Astrocyte (in vitro differentiated cells and primary cell): ENCODE measurements around the gene GLP2R. TPM values are rescaled to one million over a fixed set of nuclear protein-coding genes. Genes with fewer than 3 reads are reported as not detected.

ENCODE experiments used
- DNase-seq: peaks from one replicate; pipeline ENCODE4 v3.0.0-alpha.2; 2010; ENCODE audit warnings: low read depth
- FAIRE-seq: peaks from 2 replicates; lab custom pipeline; 2011; peaks lifted over from hg19 to GRCh38; lab: Jason Lieb, UNC
- H2AFZ ChIP-seq: 2 replicates; pipeline ENCODE4 v1.6.0; 2012; ENCODE audit warnings: low read depth, low read length, inconsistent platforms
- H3K27ac ChIP-seq: 2 replicates; pipeline ENCODE4 v1.5.1; 2011; ENCODE audit warnings: low read depth, low read length, inconsistent platforms
- H3K27me3 ChIP-seq: 2 replicates; pipeline ENCODE4 v1.6.0; 2011; ENCODE audit warnings: low read length, inconsistent platforms; ENCODE audit not compliant: insufficient read depth
- H3K36me3 ChIP-seq: 2 replicates; pipeline ENCODE4 v1.5.1; 2011; ENCODE audit warnings: low read length, inconsistent platforms; ENCODE audit not compliant: insufficient read depth
- H3K4me1 ChIP-seq: 2 replicates; pipeline ENCODE4 v1.5.1; 2011; ENCODE audit warnings: low read length, inconsistent platforms; ENCODE audit not compliant: insufficient read depth
- H3K4me2 ChIP-seq: 2 replicates; pipeline ENCODE4 v1.6.0; 2012; ENCODE audit warnings: low read length, inconsistent platforms
- H3K4me3 ChIP-seq: 2 replicates; pipeline ENCODE4 v1.5.1; 2011; ENCODE audit warnings: low read depth, mild to moderate bottlenecking, low read length, inconsistent platforms; ENCODE audit not compliant: insufficient read depth
- H3K79me2 ChIP-seq: 2 replicates; pipeline ENCODE4 v1.6.0; 2012; ENCODE audit warnings: mild to moderate bottlenecking, low read length, inconsistent platforms; ENCODE audit not compliant: insufficient read depth
- H3K9ac ChIP-seq: 2 replicates; pipeline ENCODE4 v1.6.0; 2012; ENCODE audit warnings: mild to moderate bottlenecking, low read length, inconsistent platforms
- H3K9me3 ChIP-seq: 2 replicates; pipeline ENCODE4 v1.5.1; 2012; ENCODE audit warnings: low read depth, mild to moderate bottlenecking, low read length, inconsistent platforms; ENCODE audit not compliant: insufficient read depth
- H4K20me1 ChIP-seq: 2 replicates; pipeline ENCODE4 v1.6.0; 2012; ENCODE audit warnings: low read length, inconsistent platforms; ENCODE audit not compliant: insufficient read depth
- H3K27ac Mint-ChIP-seq: one replicate; pipeline ENCODE4 v1.8.0; 2021; ENCODE audit warnings: mild to moderate bottlenecking, mixed read lengths; ENCODE audit not compliant: unreplicated experiment
- H3K27me3 Mint-ChIP-seq: one replicate; pipeline ENCODE4 v1.8.0; 2021; ENCODE audit warnings: low read depth, mixed read lengths; ENCODE audit not compliant: unreplicated experiment
- H3K36me3 Mint-ChIP-seq: one replicate; pipeline ENCODE4 v1.8.0; 2021; ENCODE audit warnings: low read depth, mixed read lengths; ENCODE audit not compliant: unreplicated experiment
- H3K4me1 Mint-ChIP-seq: one replicate; pipeline ENCODE4 v1.8.0; 2021; ENCODE audit warnings: low read depth, mixed read lengths; ENCODE audit not compliant: unreplicated experiment
- H3K4me3 Mint-ChIP-seq: one replicate; pipeline ENCODE4 v1.8.0; 2021; ENCODE audit warnings: mild to moderate bottlenecking, moderate library complexity, mixed read lengths; ENCODE audit not compliant: unreplicated experiment
- H3K9me3 Mint-ChIP-seq: one replicate; pipeline ENCODE4 v1.8.0; 2021; ENCODE audit warnings: mild to moderate bottlenecking, mixed read lengths; ENCODE audit not compliant: unreplicated experiment
- EZH2 ChIP-seq: IDR thresholded peaks from 2 replicates; pipeline ENCODE4 v1.6.1; 2012; ENCODE audit warnings: mild to moderate bottlenecking, low read length, inconsistent platforms; ENCODE audit not compliant: insufficient read depth
- total RNA-seq: library from RNA; stranded (reverse); gene quantifications from 2 replicates; pipeline ENCODE4 v1.2.1, GENCODE V29; 2021
- TF ChIP-seq, protein P1 (sequence below): IDR thresholded peaks from 2 replicates; pipeline ENCODE4 v1.5.1; 2011; ENCODE audit warnings: low read depth, mild to moderate bottlenecking, inconsistent platforms, low read length, moderate library complexity; ENCODE audit not compliant: insufficient read depth

Gene GLP2R
- total RNA-seq, 1 donor from 2014 or later: 0.41 TPM

GRCh38 chr17:9886141-9886930 is 60.6 kb downstream of the GLP2R start:
- Mint-ChIP-seq H3K4me1 (no peaks in the 10 kb centered on the region), H3K4me3 (no peak overlapping the region), H3K27me3 (peaks cover 18% of the 10 kb centered on the region), H3K9me3 (peaks cover 15% of the 10 kb centered on the region), H3K36me3 (no peaks in the 10 kb centered on the region), H3K27ac (no peak overlapping the region)
- TF ChIP-seq, protein P1, sequence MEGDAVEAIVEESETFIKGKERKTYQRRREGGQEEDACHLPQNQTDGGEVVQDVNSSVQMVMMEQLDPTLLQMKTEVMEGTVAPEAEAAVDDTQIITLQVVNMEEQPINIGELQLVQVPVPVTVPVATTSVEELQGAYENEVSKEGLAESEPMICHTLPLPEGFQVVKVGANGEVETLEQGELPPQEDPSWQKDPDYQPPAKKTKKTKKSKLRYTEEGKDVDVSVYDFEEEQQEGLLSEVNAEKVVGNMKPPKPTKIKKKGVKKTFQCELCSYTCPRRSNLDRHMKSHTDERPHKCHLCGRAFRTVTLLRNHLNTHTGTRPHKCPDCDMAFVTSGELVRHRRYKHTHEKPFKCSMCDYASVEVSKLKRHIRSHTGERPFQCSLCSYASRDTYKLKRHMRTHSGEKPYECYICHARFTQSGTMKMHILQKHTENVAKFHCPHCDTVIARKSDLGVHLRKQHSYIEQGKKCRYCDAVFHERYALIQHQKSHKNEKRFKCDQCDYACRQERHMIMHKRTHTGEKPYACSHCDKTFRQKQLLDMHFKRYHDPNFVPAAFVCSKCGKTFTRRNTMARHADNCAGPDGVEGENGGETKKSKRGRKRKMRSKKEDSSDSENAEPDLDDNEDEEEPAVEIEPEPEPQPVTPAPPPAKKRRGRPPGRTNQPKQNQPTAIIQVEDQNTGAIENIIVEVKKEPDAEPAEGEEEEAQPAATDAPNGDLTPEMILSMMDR: no peak
- TF ChIP-seq EZH2: no peak
- Histone ChIP-seq H3K27me3 (peaks cover 2% of the 10 kb centered on the region), H3K9me3 (peaks cover 3% of the 10 kb centered on the region), H3K4me3 (no peak overlapping the region), H3K4me1 (no peaks in the 10 kb centered on the region), H3K9ac (no peak overlapping the region), H4K20me1 (no peaks in the 10 kb centered on the region), H3K27ac (no peak overlapping the region), H2AFZ (no peak overlapping the region), H3K36me3 (no peaks in the 10 kb centered on the region), H3K4me2 (no peak overlapping the region), H3K79me2 (no peaks in the 10 kb centered on the region)
- DNase-seq (no peak), FAIRE-seq (no peak)

GRCh38 chr17:9887508-9887907 is 61.8 kb downstream of the GLP2R start:
- FAIRE-seq: no peak

More at GRCh38 chr17:9887508-9887907, 61.8 kb downstream of the GLP2R start:
- Mint-ChIP-seq H3K36me3 (no peaks in the 10 kb centered on the region), H3K9me3 (peaks cover 10% of the 10 kb centered on the region), H3K4me1 (no peaks in the 10 kb centered on the region), H3K27me3 (peaks cover 18% of the 10 kb centered on the region), H3K4me3 (no peak overlapping the region), H3K27ac (no peak overlapping the region)
- H3K4me2 ChIP-seq: no peak overlapping the region
- DNase-seq: no peak
- no peaks in the 10 kb centered on the region for H3K36me3 ChIP-seq
- no peak overlapping the region for H3K9ac ChIP-seq
- peaks cover under 1% of the 10 kb centered on the region for H3K9me3 ChIP-seq
- H3K79me2 ChIP-seq: no peaks in the 10 kb centered on the region
- no peak for TF ChIP-seq EZH2
- TF ChIP-seq, protein P1: no peak
- peaks cover 2% of the 10 kb centered on the region for H3K27me3 ChIP-seq
- no peak overlapping the region for H3K4me3 ChIP-seq
- H4K20me1 ChIP-seq: no peaks in the 10 kb centered on the region
- no peak overlapping the region for H3K27ac ChIP-seq
- no peaks in the 10 kb centered on the region for H3K4me1 ChIP-seq
- H2AFZ ChIP-seq: no peak overlapping the region
